GM19328 (cell line): ENCODE data around the gene FAM98B.

Source experiments
- ATAC-seq: cut with Tn5 transposase; IDR thresholded peaks from one replicate; pipeline ENCODE4 v1.9.1; 2021; ENCODE audit warnings: mild to moderate bottlenecking, moderate library complexity; ENCODE audit not compliant: unreplicated experiment

Gene FAM98B

DNA sequence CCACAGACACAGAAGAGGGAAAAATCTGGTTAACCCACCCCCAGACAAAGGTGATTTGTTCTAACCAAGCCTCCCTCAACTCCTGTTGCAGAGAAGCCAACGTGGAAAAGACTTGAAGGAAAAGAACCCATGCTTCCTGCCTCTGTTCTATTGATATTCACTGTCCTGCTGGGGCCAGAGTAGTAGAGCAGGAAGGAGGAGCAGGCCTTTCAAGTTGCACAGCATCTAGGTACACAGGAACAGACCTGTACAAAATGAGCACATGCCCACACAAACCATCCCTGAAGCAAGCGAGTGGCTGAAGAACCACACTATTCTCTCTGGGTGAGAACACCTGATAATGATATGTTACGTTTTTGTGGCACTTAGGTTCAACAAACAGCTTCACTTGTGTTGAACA lies 80.8 kb downstream of the FAM98B start:
- ATAC-seq, result no peak

DNA sequence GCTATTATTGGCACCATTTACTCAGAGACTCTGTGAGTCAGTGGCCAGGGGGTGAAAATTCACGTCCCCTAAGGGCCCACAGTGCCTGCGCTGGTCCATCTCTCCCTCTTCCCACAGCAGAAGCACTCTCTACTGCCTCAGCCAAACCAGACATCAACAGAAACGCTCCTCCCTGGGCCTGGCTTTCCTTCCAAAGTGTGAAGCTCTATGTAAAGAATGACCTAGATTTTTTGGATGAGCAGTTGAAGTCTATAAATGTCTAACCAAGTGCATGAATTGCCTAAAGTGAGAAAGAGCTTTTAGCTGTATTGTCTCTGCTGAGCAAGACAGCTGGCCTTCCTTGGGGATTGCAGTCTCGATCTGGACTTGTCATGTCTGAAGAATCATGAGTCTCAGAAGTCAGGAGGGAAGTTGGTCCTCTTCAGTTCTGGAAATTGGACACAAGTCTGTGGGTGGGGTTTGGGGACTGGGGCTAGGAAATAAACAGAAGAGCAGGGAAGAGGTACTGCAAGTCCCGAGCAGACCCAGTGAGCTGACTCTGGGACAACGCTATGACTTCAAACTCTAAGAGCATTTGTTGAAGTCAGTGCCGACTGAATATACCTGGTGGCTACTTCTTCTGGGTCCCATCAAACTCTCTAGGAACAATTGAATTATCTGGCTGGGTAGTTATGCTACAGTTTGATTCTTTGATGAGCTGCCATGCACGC lies 81.7 kb downstream of the FAM98B start:
- no peak for ATAC-seq

DNA sequence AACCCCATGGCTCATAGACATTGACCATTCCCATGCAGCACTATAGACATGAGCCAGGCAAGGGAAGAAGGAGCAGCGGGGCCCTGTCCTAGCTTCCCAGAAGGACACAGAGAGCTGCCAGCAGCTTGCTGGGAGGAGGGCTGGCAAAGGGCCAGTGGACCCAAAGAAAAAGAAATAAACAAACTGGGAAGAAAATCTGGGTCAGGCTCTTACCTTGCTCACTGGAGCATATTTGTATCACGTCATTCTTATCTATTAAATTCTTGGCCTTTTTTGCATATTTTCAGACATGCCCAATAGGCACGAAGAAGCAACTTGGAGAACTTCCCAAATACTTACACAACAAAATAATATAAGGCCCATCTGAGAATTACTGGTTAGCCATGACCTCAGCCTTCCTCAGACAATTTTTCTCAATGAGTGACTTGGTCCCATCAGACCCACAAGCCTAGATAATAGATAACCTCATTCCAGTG lies 82.3 kb downstream of the FAM98B start:
- ATAC-seq, result no peak
